Eye (tissue), 1 donor: ENCODE measurements around the gene MMP1.
"Not testable (repeated sequence)": the region's sequence is repeated elsewhere in the genome, so short reads cannot be mapped to it uniquely, and the experiment has no call there.

Experiments
- DNase-seq: peaks from one replicate; pipeline ENCODE4 v3.0.0-alpha.2; 2015

The MMP1 gene

DNA sequence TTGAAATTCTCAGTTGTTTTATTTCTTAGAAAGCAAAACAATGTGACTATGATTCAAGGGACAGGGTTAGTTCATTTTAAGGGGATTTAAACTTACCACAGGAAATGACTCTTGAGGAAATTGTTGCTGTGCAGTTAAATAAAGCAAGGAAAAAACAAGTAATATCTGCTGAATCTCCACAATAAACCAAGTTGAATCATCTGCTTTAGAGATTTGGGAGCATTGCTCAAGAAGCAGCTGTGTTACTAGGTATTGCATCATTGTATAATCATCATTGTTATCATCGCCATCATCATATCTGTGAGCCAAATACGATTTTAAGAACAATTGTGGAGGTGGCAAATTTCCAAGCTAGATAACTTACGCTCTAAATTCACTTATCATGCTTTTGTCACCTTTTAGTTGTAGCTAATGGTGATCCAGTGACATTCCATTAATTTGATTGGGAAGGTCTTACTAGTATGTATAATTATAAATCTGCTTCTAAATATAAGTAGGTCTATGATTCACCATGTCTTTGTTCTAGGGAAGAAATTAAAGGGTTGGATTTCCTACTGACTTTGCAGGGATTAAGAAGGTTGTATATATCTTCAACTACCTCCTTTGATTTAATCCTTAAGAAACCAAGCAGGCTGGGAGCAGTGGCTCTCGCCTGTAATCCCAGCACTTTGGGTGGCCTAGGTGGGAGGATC lies 37.5 kb downstream of the MMP1 start:
- DNase-seq = peak; percentile 36

DNA sequence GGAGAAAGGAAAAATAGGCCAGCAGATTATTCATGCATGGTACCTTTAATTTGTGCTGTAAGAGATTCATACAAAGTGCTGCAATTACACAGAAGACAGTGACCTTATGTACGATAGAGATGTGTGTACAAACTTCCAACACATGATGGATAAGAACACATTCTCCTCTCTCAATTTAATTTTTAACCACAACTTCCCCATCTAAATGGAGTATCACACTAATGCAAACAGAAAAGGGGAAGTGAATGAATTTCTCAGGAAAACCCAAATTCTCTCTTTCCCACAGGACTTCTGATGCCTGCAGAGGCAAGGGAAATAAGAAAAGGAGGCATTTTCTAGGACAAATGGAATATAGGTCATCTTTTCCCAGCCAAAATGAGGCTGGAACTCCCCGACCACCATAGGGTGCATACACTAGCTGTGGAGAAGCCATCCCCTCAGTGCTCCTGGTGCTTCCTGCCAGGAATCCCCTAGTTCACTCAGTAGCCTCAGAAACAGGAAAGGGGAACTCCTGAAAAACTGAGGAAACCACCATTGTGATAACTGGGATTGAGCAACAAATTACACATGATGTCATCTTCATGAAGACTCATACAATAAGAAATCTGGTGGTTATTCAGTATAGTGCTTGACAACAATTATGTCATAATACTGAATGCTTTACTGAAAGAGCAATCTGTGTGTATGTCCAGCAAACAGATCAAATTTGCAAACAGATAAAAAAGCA lies 40.0 kb downstream of the MMP1 start:
- DNase-seq = no peak

DNA sequence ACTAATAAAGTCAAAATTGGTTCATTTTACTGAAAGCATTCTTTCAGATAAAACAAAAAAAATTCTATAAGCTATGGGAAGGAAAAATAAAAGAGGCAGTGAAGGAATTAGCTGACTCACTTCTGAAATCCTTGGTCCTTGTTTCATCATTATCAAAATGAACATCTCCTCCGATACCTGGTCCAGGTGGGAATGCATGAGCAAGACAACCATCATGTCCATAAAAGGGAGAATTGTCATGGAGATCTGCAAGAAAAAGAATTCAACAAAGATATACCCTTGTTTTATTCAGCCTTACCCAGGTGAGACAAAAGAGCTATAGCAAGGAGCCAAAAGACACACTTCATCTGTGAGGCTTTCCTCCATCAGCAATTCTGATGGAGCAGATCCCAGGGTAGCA lies 44.7 kb downstream of the MMP1 start:
- no peak for DNase-seq

DNA sequence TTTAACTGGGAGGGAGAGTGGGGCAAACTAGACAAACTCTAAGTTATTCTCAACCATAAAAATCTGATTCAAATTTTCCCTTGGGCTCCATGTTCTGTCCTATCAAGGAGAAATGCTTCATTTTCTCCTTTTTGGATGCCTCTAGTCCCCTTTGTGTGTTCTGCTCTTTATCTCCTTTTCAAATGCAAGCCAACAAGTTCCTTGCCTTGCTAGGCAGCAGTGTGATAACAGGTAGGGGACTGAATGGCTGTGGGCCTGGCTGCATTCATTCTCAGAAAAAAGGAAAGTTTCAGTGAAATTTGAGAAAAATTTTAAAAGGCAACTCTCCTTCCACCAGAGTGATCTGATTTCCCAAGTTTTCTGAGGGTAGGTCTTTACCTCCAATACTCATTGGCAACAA lies 46.3 kb downstream of the MMP1 start:
- no peak for DNase-seq

DNA sequence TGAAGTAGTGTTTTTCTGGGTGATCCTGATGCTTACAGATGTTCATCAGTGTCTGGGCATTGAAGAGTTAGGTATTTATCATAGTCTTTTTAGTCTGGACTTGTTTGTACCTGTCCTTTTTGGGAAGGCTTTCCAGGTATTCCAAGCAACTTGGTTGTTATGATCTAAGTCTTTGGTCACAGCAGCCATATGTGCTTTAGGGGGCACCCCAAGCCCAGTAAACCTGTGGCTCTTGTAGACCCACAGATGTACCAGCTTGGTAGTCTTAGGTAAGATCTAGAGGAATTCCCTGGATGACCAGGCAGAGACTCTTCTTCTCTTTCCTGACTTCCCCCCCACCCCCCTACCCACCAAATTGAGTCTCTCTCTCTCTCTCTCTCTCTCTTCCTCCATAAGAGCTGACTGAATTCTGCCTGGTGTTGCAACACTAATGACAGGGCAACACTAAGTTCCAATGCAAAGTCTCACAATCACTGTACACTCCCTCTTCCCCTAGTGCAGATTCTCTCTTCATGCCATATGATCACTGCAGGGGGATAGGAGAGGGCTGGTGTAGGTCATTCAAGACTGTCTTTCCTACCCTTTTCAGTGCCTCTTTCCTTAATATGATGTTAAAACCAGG lies 48.7 kb downstream of the MMP1 start:
- no peak for DNase-seq

DNA sequence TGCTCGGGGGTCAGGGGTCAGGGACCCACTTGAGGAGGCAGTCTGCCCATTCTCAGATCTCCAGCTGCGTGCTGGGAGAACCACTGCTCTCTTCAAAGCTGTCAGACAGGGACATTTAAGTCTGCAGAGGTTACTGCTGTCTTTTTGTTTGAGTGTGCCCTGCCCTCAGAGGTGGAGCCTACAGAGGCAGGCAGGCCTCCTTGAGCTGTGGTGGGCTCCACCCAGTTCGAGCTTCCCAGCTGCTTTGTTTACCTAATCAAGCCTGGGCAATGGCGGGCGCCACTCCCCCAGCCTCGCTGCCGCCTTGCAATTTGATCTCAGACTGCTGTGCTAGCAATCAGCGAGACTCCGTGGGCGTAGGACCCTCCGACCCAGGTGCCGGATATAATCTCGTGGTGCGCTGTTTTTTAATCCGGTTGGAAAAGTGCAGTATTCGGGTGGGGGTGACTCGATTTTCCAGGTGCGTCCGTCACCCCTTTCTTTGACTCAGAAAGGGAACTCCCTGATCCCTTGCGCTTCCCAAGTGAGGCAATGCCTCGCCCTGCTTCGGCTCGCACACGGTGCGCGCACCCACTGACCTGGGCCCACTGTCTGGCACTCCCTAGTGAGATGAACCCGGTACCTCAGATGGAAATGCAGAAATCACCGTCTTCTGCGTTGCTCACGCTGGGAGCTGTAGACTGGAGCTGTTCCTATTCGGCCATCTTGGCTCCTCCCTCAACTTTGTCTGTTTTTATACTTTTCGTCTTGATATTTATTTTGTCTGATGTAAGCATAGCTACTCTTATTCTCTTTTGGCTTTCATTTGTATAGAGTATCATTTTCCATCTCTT lies 51.0 kb downstream of the MMP1 start:
- not testable (repeated sequence) for DNase-seq
